ENCODE measurements around the gene CRADD.

DNA sequence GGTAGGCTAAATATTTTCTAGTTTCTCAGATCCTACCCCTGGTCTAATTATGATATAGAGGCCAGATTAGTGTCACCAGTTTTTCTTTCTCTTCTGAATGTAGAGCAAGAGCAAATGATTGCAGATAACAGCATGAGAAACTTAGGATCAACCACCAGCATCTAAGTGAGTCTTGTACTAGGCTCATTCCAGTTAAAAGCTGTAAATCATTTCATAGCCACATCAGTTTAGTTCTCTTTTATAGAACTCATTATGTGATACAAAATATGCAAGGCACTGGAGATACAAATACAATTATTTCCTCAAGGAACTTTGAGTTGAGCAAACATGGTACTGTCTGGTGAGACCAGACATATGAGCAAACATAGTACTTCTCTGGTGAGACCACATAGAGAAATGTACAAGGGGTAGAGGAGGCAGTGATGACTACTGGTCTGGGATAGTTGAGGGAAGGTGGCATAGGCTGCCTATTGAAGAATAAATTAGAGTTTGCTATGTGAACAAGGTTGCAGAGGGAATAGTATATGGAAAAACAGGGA, 59.5 kb downstream of the CRADD start:
- no peak for TF ChIP-seq POLR2A (IDR thresholded peaks at IDR 0.05)
- TF ChIP-seq, protein P1, sequence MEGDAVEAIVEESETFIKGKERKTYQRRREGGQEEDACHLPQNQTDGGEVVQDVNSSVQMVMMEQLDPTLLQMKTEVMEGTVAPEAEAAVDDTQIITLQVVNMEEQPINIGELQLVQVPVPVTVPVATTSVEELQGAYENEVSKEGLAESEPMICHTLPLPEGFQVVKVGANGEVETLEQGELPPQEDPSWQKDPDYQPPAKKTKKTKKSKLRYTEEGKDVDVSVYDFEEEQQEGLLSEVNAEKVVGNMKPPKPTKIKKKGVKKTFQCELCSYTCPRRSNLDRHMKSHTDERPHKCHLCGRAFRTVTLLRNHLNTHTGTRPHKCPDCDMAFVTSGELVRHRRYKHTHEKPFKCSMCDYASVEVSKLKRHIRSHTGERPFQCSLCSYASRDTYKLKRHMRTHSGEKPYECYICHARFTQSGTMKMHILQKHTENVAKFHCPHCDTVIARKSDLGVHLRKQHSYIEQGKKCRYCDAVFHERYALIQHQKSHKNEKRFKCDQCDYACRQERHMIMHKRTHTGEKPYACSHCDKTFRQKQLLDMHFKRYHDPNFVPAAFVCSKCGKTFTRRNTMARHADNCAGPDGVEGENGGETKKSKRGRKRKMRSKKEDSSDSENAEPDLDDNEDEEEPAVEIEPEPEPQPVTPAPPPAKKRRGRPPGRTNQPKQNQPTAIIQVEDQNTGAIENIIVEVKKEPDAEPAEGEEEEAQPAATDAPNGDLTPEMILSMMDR (IDR thresholded peaks at IDR 0.05): no peak

All from body of pancreas (tissue), 4 donors.